Endothelial cell of umbilical vein (primary cell): ENCODE results near the gene TSFM. TPM values are rescaled to one million over a fixed set of nuclear protein-coding genes. Genes with fewer than 3 reads are reported as not detected.

Experiments
- BruUV-seq: library from RNA; stranded (reverse); fragments of 400-500 nt; replicated peaks from 2 replicates; lab custom pipeline; 2021; lab: Mats Ljungman, UMichigan
- CTCF ChIA-PET: fragments of 300-600, 350-600 bp; sonication (Branson Sonifier 250); formaldehyde crosslinking; loops from one replicate; lab custom pipeline; 2021; ENCODE audit warnings: antibody characterized with exemption, inconsistent platforms; lab: Charles Lee
- POLR2A ChIA-PET: fragments of 300-600, 350-600 bp; sonication (Branson Sonifier 250); formaldehyde crosslinking; loops from one replicate; lab custom pipeline; 2021; ENCODE audit warnings: antibody characterized with exemption, inconsistent platforms; lab: Charles Lee
- DNase-seq: peaks from one replicate; pipeline ENCODE4 v3.0.0-alpha.2; 2011; ENCODE audit warnings: low read depth, low spot score
- FAIRE-seq: peaks from 2 replicates; lab custom pipeline; 2011; peaks lifted over from hg19 to GRCh38; lab: Jason Lieb, UNC
- H2AFZ ChIP-seq: 2 replicates; pipeline ENCODE4 v1.6.0; 2012; ENCODE audit warnings: low read depth, low read length, control low read depth, inconsistent platforms
- H3K27ac ChIP-seq: 2 replicates; pipeline ENCODE4 v1.5.1; 2011; ENCODE audit warnings: low read depth, mild to moderate bottlenecking, control low read depth, low read length, moderate library complexity; ENCODE audit not compliant: insufficient read depth
- H3K27me3 ChIP-seq, 2 experiments: 2 replicates each; pipeline versions ENCODE4 v1.6.0 to v1.6.1; 2011; ENCODE audit warnings: low read length in 2 of 2, mixed read lengths in 1 of 2; ENCODE audit not compliant: control insufficient read depth in 2 of 2, insufficient read depth in 2 of 2
- H3K36me3 ChIP-seq, 2 experiments: 2 replicates in 1 of 2; 3 replicates in 1 of 2; pipeline ENCODE4 v1.5.1; 2011; ENCODE audit warnings: low read length in 2 of 2, mild to moderate bottlenecking in 1 of 2, moderate library complexity in 1 of 2; ENCODE audit not compliant: control insufficient read depth in 2 of 2, insufficient read depth in 2 of 2; ENCODE audit errors: extremely low read depth in 1 of 2
- H3K4me1 ChIP-seq: 3 replicates; pipeline ENCODE4 v1.5.1; 2011; ENCODE audit warnings: mild to moderate bottlenecking, low read length; ENCODE audit not compliant: control insufficient read depth, insufficient read depth; ENCODE audit errors: extremely low read depth
- H3K4me2 ChIP-seq: 2 replicates; pipeline ENCODE4 v1.6.1; 2011; ENCODE audit warnings: low read length, control low read depth, mixed read lengths; ENCODE audit not compliant: insufficient read depth
- H3K4me3 ChIP-seq, 3 experiments: fragments of 200-600 bp in 1 of 3; sonication (generic), shearing (Covaris generic) in 1 of 3; replicated peaks in 1 of 3; 2 replicates each; pipeline ENCODE4 v1.5.1; 2011 to 2016; ENCODE audit warnings: control low read depth in 3 of 3, low read length in 3 of 3, mild to moderate bottlenecking in 2 of 3, inconsistent platforms in 1 of 3, low read depth in 1 of 3, moderate library complexity in 1 of 3; ENCODE audit not compliant: insufficient read depth in 1 of 3
- H3K79me2 ChIP-seq: 2 replicates; pipeline ENCODE4 v1.6.0; 2012; ENCODE audit warnings: low read length, inconsistent platforms; ENCODE audit not compliant: control insufficient read depth, insufficient read depth
- H3K9ac ChIP-seq: replicated peaks from 2 replicates; pipeline ENCODE3; 2011; ENCODE audit warnings: low read length, control low read depth; ENCODE audit not compliant: insufficient read depth; ENCODE audit errors: extremely low read depth
- H3K9me1 ChIP-seq: replicated peaks from 3 replicates; pipeline ENCODE4 v1.6.0; 2011; ENCODE audit warnings: mild to moderate bottlenecking, low read length; ENCODE audit not compliant: control insufficient read depth, insufficient read depth; ENCODE audit errors: extremely low read depth
- H3K9me3 ChIP-seq: replicated peaks from 2 replicates; pipeline ENCODE4 v1.5.1; 2012; ENCODE audit warnings: low read length, inconsistent platforms; ENCODE audit not compliant: control insufficient read depth, insufficient read depth
- H4K20me1 ChIP-seq: replicated peaks from 2 replicates; pipeline ENCODE3; 2011; ENCODE audit warnings: mild to moderate bottlenecking, low read length; ENCODE audit not compliant: control insufficient read depth, insufficient read depth; ENCODE audit errors: extremely low read depth
- EZH2 ChIP-seq: IDR thresholded peaks from 2 replicates; pipeline ENCODE4 v1.6.1; 2012; ENCODE audit warnings: borderline replicate concordance, low read depth, mild to moderate bottlenecking, moderate library complexity, low read length, inconsistent platforms; ENCODE audit not compliant: severe bottlenecking
- FOS ChIP-seq: IDR thresholded peaks from 2 replicates; pipeline ENCODE4 v1.6.1; 2011; ENCODE audit warnings: mild to moderate bottlenecking, low read length, moderate library complexity, borderline replicate concordance; ENCODE audit not compliant: insufficient read depth
- MYC ChIP-seq: IDR thresholded peaks from one replicate; pipeline ENCODE4 v1.6.1; 2011; ENCODE audit warnings: mild to moderate bottlenecking, low read depth, low read length
- POLR2A ChIP-seq: IDR thresholded peaks from 2 replicates; pipeline ENCODE4 v1.6.1; 2012; ENCODE audit warnings: low read depth, mild to moderate bottlenecking, control low read depth, low read length
- POLR2AphosphoS5 ChIP-seq: IDR thresholded peaks from 2 replicates; pipeline ENCODE4 v1.6.1; 2012; ENCODE audit warnings: low read depth, mild to moderate bottlenecking, control low read depth, low read length, moderate library complexity; ENCODE audit not compliant: insufficient read depth
- dilution Hi-C: fragments of 300-500 bp; cut with MboI; formaldehyde crosslinking; loops from one replicate; pipeline ENCODE4 v1.15.0; 2019; ENCODE audit warnings: low sequenced_read_pairs; ENCODE audit not compliant: extremely low pct_ligation_motif_present
- intact Hi-C: fragments of 100-400 bp; cut with micrococcal nuclease; formaldehyde crosslinking; loops from one replicate; pipeline ENCODE4 v1.10.0; 2022
- microRNA counts: library from miRNA; unstranded; fragments of <30 nt; microRNA quantifications from one replicate; lab custom pipeline; 2016
- microRNA-seq: library from miRNA; unstranded; fragments of <30 nt; microRNA quantifications from one replicate; pipeline ENCODE4 v1.2.0, GENCODE V29; 2021; ENCODE audit warnings: borderline number of aligned reads, borderline replicate concordance
- polyA plus RNA-seq, 4 experiments: library from polyadenylated mRNA; depleted of rRNA in 3 of 4; stranded (reverse) in 3 of 4; unstranded in 1 of 4; fragments of >200 nt; gene quantifications; 2 replicates each; pipeline versions ENCODE4 v1.2.1 to v1.2.3, GENCODE V29; 2011 to 2012; ENCODE audit warnings: missing spikeins in 1 of 4
- small RNA-seq: library from RNA; depleted of rRNA; stranded (forward); fragments of <200 nt; gene quantifications from one replicate; pipeline ENCODE3, GENCODE V24; 2012; ENCODE audit warnings: low replicate concordance, low read depth; ENCODE audit not compliant: insufficient read depth, insufficient read length
- total RNA-seq: library from RNA; stranded (reverse); gene quantifications from 2 replicates; pipeline ENCODE4 v1.2.3, GENCODE V29; 2021
- TF ChIP-seq, protein P1 (sequence below): IDR thresholded peaks from 2 replicates; pipeline ENCODE4 v1.6.1; 2011; ENCODE audit not compliant: insufficient read depth, insufficient read length

TSFM gene
- total and polyA plus RNA-seq, 2 donors (not counting 3 experiments of a cell fraction or from before 2014, with no cell fraction given) = 16.5 to 41.8 TPM

DNA sequence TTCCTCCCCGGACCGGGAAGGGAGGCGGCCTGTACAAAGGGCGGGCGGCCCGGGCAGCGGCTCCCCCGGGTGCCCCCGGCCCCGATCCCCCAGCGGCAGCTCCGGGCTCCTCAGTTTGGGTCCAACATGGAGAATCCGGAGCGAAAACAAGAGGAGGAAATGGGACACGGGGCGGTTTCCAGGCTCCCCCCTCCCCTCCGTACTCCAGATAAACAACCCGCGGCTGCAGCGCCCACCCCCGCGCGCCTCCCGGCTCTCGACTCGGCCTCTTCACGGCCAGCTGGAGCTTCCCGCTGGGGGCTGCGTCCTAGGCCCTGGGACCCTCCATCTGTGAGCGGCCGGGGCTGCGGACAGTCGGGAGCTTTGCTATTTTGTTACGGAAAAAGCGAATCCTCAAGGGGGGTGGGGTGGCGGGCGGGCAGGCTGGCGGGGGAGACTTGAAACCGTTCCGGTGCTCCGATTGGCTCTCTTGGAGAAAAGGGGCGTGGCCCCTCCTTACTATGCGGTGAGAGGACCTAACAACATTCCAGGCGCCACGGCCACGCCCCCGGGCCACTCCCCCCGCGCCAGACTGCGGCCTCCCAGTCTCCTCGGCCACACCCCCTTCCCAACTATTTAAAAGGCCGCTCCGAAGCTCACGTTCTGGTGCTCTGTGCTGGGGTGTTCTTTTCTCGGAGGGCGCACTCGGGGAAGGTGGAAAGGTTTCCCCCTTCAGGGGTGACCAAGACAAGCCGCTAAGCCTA is 64.2 kb downstream of the TSFM start, which contains the start of gene CTDSP2:
CTDSP2 (minus strand) TSS at position 153 of the 743 bp plus-strand sequence. CDS start 294 bp downstream, outside the sequence.
- TF ChIP-seq EZH2 (no peak), MYC (no peak), FOS (no peak), POLR2A (peak; percentile 52), POLR2AphosphoS5 (peak; percentile 71)
- TF ChIP-seq, protein P1, sequence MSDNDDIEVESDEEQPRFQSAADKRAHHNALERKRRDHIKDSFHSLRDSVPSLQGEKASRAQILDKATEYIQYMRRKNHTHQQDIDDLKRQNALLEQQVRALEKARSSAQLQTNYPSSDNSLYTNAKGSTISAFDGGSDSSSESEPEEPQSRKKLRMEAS = no peak
- intact Hi-C loops = loop anchor here (1.0 kb wide), 4 partner anchors 15 to 74 kb away; partner anchors contain the start of genes EEF1AKMT3 and METTL1

More for the DNA sequence above, 64.2 kb downstream of the TSFM start, which contains the start of gene CTDSP2:
- Histone ChIP-seq H3K36me3 (no peaks in the 10 kb centered on the region), H3K4me3 (peak within 1 kb of the TSS; percentile 88 to 100 (median 93)), H3K9me1 (no peaks in the 10 kb centered on the region), H3K27ac (peak within 1 kb of the TSS; percentile 85), H2AFZ (peak within 1 kb of the TSS; percentile 96), H3K4me2 (peak within 1 kb of the TSS; percentile 83), H3K79me2 (peaks cover 45% of the 10 kb centered on the region), H3K4me1 (peaks cover 27% of the 10 kb centered on the region), H3K9ac (peak within 1 kb of the TSS; percentile 84), H4K20me1 (peaks cover 6% of the 10 kb centered on the region), H3K9me3 (no peaks in the 10 kb centered on the region), H3K27me3 (peaks cover 9% of the 10 kb centered on the region in 2 experiments)
- dilution Hi-C loops = no loop called here
- no TSS peak for BruUV-seq
- POLR2A ChIA-PET = interaction anchor here (0.6 to 2.5 kb wide), 10 partner anchors 10 to 59 kb away, joined by 3 to 18 read pairs (median 6); no protein-coding TSS in a partner anchor
- CTCF ChIA-PET = interaction anchor here (1.1 to 4.5 kb wide), 7 partner anchors 10 to 57 kb away, joined by 5 to 23 read pairs (median 7); no protein-coding TSS in a partner anchor
- FAIRE-seq (peak; percentile 96), DNase-seq (peak; percentile 96)

MicroRNAs within 50 kb of the gene (microRNA counts, 767-probe panel; counts per million panel counts)
- microRNA hsa-miR-26a-5p (lab: Ali Mortazavi, UCI) = 723 counts per million, percentile 96 among the panel's probes with 10 or more counts

Small RNA genes within 50 kb of the gene (microRNA-seq; reads per million reads assigned to microRNA genes)
- gene MIR26A2 (233 reads per million, percentile 69 among the genes with 10 or more reads in this experiment), gene MIR6759 (not detected)

Small RNA genes within 50 kb of the gene (small RNA-seq; reads per million reads assigned to genes)
- gene MIR26A2 (not detected), gene RNU6-1083P (not detected)

Other genes starting within 250 kb of the TSFM start
- 157 and 161 TPM in 2 replicates for gene DCTN2, start 235.6 kb upstream of the TSFM start, total RNA-seq
- gene DCTN2, start 235.6 kb upstream of the TSFM start, polyA plus RNA-seq = 146 and 234 TPM in 2 replicates
- 0.12 and 0.35 TPM in 2 replicates for gene KIF5A, start 232.7 kb upstream of the TSFM start, total RNA-seq
- 0.05 and 0.07 TPM in 2 replicates for gene KIF5A, start 232.7 kb upstream of the TSFM start, polyA plus RNA-seq
- gene PIP4K2C, start 191.6 kb upstream of the TSFM start, total RNA-seq = 9.1 and 11.5 TPM in 2 replicates
- gene PIP4K2C, start 191.6 kb upstream of the TSFM start, polyA plus RNA-seq = 10.5 and 11.3 TPM in 2 replicates
- gene DTX3, start 178.0 kb upstream of the TSFM start, total RNA-seq = 25.9 and 34.5 TPM in 2 replicates
- 51.4 and 65.0 TPM in 2 replicates for gene DTX3, start 178.0 kb upstream of the TSFM start, polyA plus RNA-seq
- 4.7 and 7.4 TPM in 2 replicates for gene ARHGEF25, start 171.4 kb upstream of the TSFM start, total RNA-seq
- gene ARHGEF25, start 171.4 kb upstream of the TSFM start, polyA plus RNA-seq = 3.5 and 4.7 TPM in 2 replicates
- 0.25 and 0.35 TPM in 2 replicates for gene B4GALNT1, start 149.6 kb upstream of the TSFM start, total RNA-seq
- gene B4GALNT1, start 149.6 kb upstream of the TSFM start, polyA plus RNA-seq = 0.24 and 0.33 TPM in 2 replicates
- gene OS9, start 88.7 kb upstream of the TSFM start, total RNA-seq = 188 and 212 TPM in 2 replicates
- gene OS9, start 88.7 kb upstream of the TSFM start, polyA plus RNA-seq = 374 and 561 TPM in 2 replicates
- 0.05 and 0.24 TPM in 2 replicates for gene AGAP2, start 44.0 kb upstream of the TSFM start, total RNA-seq
- 0.04 and 0.05 TPM in 2 replicates for gene AGAP2, start 44.0 kb upstream of the TSFM start, polyA plus RNA-seq
- 14.6 and 15.0 TPM in 2 replicates for gene TSPAN31, start 37.7 kb upstream of the TSFM start, total RNA-seq
- 33.3 and 43.9 TPM in 2 replicates for gene TSPAN31, start 37.7 kb upstream of the TSFM start, polyA plus RNA-seq
- 156 and 171 TPM in 2 replicates for gene CDK4, start 30.5 kb upstream of the TSFM start, total RNA-seq
- gene CDK4, start 30.5 kb upstream of the TSFM start, polyA plus RNA-seq = 300 and 332 TPM in 2 replicates
- 3.0 and 4.6 TPM in 2 replicates for gene MARCHF9, start 27.7 kb upstream of the TSFM start, total RNA-seq
- gene MARCHF9, start 27.7 kb upstream of the TSFM start, polyA plus RNA-seq = 4.8 and 5.8 TPM in 2 replicates
- gene CYP27B1, start 15.7 kb upstream of the TSFM start, total RNA-seq = 2.4 and 2.7 TPM in 2 replicates
- gene CYP27B1, start 15.7 kb upstream of the TSFM start, polyA plus RNA-seq = 0.62 TPM in 2 replicates
- gene METTL1, start 10.7 kb upstream of the TSFM start, total RNA-seq = 24.3 and 24.8 TPM in 2 replicates
- 23.6 and 25.0 TPM in 2 replicates for gene METTL1, start 10.7 kb upstream of the TSFM start, polyA plus RNA-seq
- gene EEF1AKMT3, start 10.2 kb upstream of the TSFM start, total RNA-seq = 6.6 and 8.8 TPM in 2 replicates
- 7.3 and 7.9 TPM in 2 replicates for gene EEF1AKMT3, start 10.2 kb upstream of the TSFM start, polyA plus RNA-seq
- 2.2 and 3.0 TPM in 2 replicates for gene AVIL, start 35.9 kb downstream of the TSFM start, total RNA-seq
- gene AVIL, start 35.9 kb downstream of the TSFM start, polyA plus RNA-seq = 1.0 and 1.1 TPM in 2 replicates
- 128 and 142 TPM in 2 replicates for gene CTDSP2, start 63.9 kb downstream of the TSFM start, total RNA-seq
- gene CTDSP2, start 63.9 kb downstream of the TSFM start, polyA plus RNA-seq = 120 and 146 TPM in 2 replicates
- 5.9 and 7.2 TPM in 2 replicates for gene ATP23, start 158.8 kb downstream of the TSFM start, total RNA-seq
- 9.0 and 14.5 TPM in 2 replicates for gene ATP23, start 158.8 kb downstream of the TSFM start, polyA plus RNA-seq